ENCODE data around the gene GPC6.

Gene GPC6

DNA sequence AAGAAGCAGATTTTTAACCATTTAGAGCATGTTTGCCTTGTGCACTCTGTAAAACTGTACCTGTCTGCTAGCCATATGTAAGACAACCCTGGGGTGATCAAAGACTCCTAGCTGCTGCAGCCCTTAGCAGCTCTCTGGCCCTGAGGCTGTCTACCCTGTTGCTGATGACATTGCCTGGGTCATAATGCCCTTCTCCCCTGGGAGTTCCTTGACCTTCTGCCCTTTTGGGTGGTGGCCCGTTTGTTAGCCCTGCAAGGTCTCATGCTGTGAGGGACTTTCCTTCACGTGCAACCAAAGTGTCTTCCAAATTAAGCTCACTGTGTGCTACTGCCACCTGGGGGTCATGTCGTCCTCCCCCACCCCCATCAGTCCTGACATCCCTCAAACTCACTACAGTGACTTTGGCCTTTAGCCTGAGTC, 7.4 kb downstream of the GPC6 start:
- no peak for DNase-seq
- no peak overlapping the region for H3K4me3 Mint-ChIP-seq
- peaks cover 44% of the 10 kb centered on the region for H3K4me1 Mint-ChIP-seq
- peaks cover 67% of the 10 kb centered on the region for H3K36me3 Mint-ChIP-seq (ENCODE audit: low read depth)
- peaks cover 4% of the 10 kb centered on the region for H3K27me3 Mint-ChIP-seq (ENCODE audit: low read depth, poor library complexity)
- TF ChIP-seq, protein P1, sequence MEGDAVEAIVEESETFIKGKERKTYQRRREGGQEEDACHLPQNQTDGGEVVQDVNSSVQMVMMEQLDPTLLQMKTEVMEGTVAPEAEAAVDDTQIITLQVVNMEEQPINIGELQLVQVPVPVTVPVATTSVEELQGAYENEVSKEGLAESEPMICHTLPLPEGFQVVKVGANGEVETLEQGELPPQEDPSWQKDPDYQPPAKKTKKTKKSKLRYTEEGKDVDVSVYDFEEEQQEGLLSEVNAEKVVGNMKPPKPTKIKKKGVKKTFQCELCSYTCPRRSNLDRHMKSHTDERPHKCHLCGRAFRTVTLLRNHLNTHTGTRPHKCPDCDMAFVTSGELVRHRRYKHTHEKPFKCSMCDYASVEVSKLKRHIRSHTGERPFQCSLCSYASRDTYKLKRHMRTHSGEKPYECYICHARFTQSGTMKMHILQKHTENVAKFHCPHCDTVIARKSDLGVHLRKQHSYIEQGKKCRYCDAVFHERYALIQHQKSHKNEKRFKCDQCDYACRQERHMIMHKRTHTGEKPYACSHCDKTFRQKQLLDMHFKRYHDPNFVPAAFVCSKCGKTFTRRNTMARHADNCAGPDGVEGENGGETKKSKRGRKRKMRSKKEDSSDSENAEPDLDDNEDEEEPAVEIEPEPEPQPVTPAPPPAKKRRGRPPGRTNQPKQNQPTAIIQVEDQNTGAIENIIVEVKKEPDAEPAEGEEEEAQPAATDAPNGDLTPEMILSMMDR (IDR thresholded peaks at IDR 0.05) = no peak
- H3K9me3 Mint-ChIP-seq = peaks cover 43% of the 10 kb centered on the region
- no peak overlapping the region for H3K27ac Mint-ChIP-seq

DNA sequence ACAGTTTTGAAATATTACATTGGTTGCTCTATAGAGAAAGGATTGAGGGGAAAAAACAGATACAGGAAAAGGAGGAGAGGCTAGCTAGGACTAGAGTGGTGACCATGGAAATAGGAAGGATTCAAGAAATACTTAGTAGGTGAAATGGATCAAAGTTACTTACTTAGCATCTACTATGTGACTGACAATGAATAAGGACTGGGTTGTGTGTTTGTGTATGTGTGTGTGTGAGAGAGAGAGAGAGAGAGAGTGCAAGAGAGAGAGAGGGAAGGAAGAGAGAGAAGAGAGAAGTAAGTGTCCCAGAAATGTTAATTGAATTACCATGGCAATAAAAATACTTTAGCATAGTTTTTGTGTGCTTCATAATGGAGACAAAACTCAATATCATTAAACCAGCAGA, 7.9 kb downstream of the GPC6 start:
- Mint-ChIP-seq H3K4me1 (peaks cover 39% of the 10 kb centered on the region), H3K4me3 (no peak overlapping the region), H3K27me3 (ENCODE audit: low read depth, poor library complexity) (peaks cover 4% of the 10 kb centered on the region), H3K27ac (no peak overlapping the region), H3K9me3 (peaks cover 47% of the 10 kb centered on the region), H3K36me3 (ENCODE audit: low read depth) (peaks cover 72% of the 10 kb centered on the region)
- no peak for DNase-seq
- TF ChIP-seq, protein P1 (IDR thresholded peaks at IDR 0.05) = no peak

DNA sequence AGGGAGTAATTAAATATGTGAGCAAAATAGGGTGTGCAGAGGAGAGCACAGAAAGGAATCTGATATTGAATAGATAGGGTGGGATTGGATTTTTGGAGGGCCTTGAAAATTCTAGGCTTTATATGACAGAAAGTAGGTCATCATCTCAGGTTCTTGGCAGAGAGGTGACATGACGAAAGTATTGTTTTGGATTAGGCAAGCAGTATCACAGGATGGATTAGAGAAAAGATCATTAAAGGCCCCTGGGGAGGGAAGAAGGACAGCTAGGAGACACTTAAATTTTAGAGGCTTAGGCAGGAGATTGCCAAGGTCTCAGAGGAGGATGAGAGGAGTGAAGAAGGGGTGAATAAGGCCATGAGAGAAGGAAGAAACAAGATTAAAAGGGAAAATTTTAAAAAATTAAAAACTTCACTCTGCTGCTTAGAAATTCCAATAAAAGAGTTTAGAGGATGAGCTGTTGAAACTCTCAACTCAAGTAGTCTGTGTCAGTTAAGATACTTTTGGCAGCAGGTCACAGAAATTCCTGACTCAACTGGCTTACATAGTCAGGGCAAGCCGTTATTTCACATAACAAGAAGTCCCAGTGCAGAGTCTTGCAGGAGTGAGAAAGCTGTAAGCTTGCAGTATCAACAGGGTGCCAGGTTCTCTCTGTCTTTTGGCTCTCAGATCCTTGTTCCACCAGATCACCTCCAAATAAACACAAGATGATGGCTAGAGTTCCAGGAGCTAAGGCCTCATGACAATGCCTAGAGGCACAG, 8.8 kb downstream of the GPC6 start:
- H3K4me3 Mint-ChIP-seq = no peak overlapping the region
- peaks cover 29% of the 10 kb centered on the region for H3K4me1 Mint-ChIP-seq
- TF ChIP-seq, protein P1 (IDR thresholded peaks at IDR 0.05) = no peak
- peaks cover 4% of the 10 kb centered on the region for H3K27me3 Mint-ChIP-seq (ENCODE audit: low read depth, poor library complexity)
- H3K9me3 Mint-ChIP-seq = peaks cover 57% of the 10 kb centered on the region
- peak overlapping the region; percentile 17 for H3K27ac Mint-ChIP-seq
- peaks cover 81% of the 10 kb centered on the region for H3K36me3 Mint-ChIP-seq (ENCODE audit: low read depth)
- DNase-seq = no peak

DNA sequence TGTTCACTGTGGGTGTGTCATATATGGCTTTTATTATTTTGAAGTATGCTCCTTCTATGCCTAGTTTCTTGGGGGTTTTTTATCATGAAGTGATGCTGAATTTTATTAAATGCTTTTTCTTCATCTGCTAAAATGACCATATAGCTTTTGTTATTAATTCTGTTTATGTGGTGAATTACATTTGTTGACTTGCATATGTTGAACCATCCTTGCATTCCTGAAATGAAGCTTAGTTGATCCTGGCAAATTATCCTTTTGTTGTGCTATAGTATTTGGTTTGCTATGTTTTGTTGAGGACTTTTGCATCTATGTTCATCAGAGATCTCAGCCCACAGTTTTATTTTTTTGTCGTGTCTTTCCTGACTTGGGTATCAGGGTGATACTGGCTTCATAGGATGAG, 12.1 kb downstream of the GPC6 start:
- peaks cover 67% of the 10 kb centered on the region for H3K9me3 Mint-ChIP-seq
- H3K27me3 Mint-ChIP-seq (ENCODE audit: low read depth, poor library complexity) = peaks cover 8% of the 10 kb centered on the region
- H3K4me1 Mint-ChIP-seq = peaks cover 21% of the 10 kb centered on the region
- DNase-seq = no peak
- H3K36me3 Mint-ChIP-seq (ENCODE audit: low read depth) = peaks cover 88% of the 10 kb centered on the region
- TF ChIP-seq, protein P1 (IDR thresholded peaks at IDR 0.05) = no peak
- H3K4me3 Mint-ChIP-seq = no peak overlapping the region
- no peak overlapping the region for H3K27ac Mint-ChIP-seq

GRCh38 chr13:93243375-93244063, 16.9 kb downstream of the GPC6 start:
- Mint-ChIP-seq H3K27me3 (ENCODE audit: low read depth, poor library complexity) (peaks cover 13% of the 10 kb centered on the region), H3K27ac (peak overlapping the region; percentile 15), H3K36me3 (ENCODE audit: low read depth) (peaks cover 42% of the 10 kb centered on the region), H3K4me3 (peak overlapping the region; percentile 4), H3K4me1 (peaks cover 35% of the 10 kb centered on the region), H3K9me3 (peaks cover 35% of the 10 kb centered on the region)
- TF ChIP-seq, protein P1 (IDR thresholded peaks at IDR 0.05) = no peak
- DNase-seq = no peak

All from nephron progenitor cell (in vitro differentiated cells).